DMS79 (cell line): ENCODE data around the gene KITLG.
"Not testable (repeated sequence)": the region's sequence is repeated elsewhere in the genome, so short reads cannot be mapped to it uniquely, and the experiment has no call there.

ENCODE experiments used
- DNase-seq: peaks from one replicate; lab custom pipeline; 2025; lab: John Stamatoyannopoulos, UW

The KITLG gene

GRCh38 chr12:88575361-88575970 is 4.8 kb downstream of the KITLG start:
- no peak for DNase-seq

GRCh38 chr12:88574278-88574677 is 6.0 kb downstream of the KITLG start:
- no peak for DNase-seq

GRCh38 chr12:88573583-88573982 is 6.7 kb downstream of the KITLG start:
- no peak for DNase-seq

- DNase-seq: no peak
Measured at GRCh38 chr12:88572781-88573549, 7.3 kb downstream of the KITLG start.

- DNase-seq: no peak
Measured at GRCh38 chr12:88571543-88571942, 8.7 kb downstream of the KITLG start.

GRCh38 chr12:88570103-88570502 is 10.2 kb downstream of the KITLG start:
- no peak for DNase-seq

GRCh38 chr12:88566430-88566829 is 13.8 kb downstream of the KITLG start:
- no peak for DNase-seq

- no peak for DNase-seq
Measured at GRCh38 chr12:88562846-88563582, 17.3 kb downstream of the KITLG start.

GRCh38 chr12:88562151-88562550 is 18.1 kb downstream of the KITLG start:
- no peak for DNase-seq

GRCh38 chr12:88559772-88560171 is 20.5 kb downstream of the KITLG start:
- no peak for DNase-seq

- no peak for DNase-seq
Measured at GRCh38 chr12:88559199-88559598, 21.1 kb downstream of the KITLG start.

GRCh38 chr12:88558340-88558867 is 21.9 kb downstream of the KITLG start:
- DNase-seq: no peak

GRCh38 chr12:88556213-88556774 is 24.0 kb downstream of the KITLG start:
- no peak for DNase-seq

- DNase-seq: peak; percentile 61
Measured at GRCh38 chr12:88553941-88554658, 26.2 kb downstream of the KITLG start.

- no peak for DNase-seq
Measured at GRCh38 chr12:88552610-88553079, 27.6 kb downstream of the KITLG start.

- DNase-seq: no peak
Measured at GRCh38 chr12:88549929-88550328, 30.3 kb downstream of the KITLG start.

- DNase-seq: not testable (repeated sequence)
Measured at GRCh38 chr12:88547949-88548348, 32.3 kb downstream of the KITLG start.

- peak; percentile 4 for DNase-seq
Measured at GRCh38 chr12:88546853-88547252, 33.4 kb downstream of the KITLG start.

GRCh38 chr12:88546226-88546625 is 34.0 kb downstream of the KITLG start:
- no peak for DNase-seq

- DNase-seq: no peak
Measured at GRCh38 chr12:88544991-88545980, 35.0 kb downstream of the KITLG start.
